IMR-90 (cell line): ENCODE measurements around the gene IKBKE. TPM values are rescaled to one million over a fixed set of nuclear protein-coding genes. Genes with fewer than 3 reads are reported as not detected.

Source experiments
- ATAC-seq: fragments of 200-7000 bp; cut with Tn5 transposase; 2 replicates; pipeline ENCODE4 v1.9.1; 2020; ENCODE audit warnings: low read depth, mild to moderate bottlenecking, moderate library complexity
- BruUV-seq: library from RNA; stranded (reverse); fragments of 400-500 nt; replicated peaks from 2 replicates; lab custom pipeline; 2021; lab: Mats Ljungman, UMichigan
- CTCF ChIA-PET: fragments of 300-600 bp; formaldehyde crosslinking; extraction: SDS; loops from one replicate; lab custom pipeline; 2021; ENCODE audit warnings: antibody characterized with exemption; lab: Yijun Ruan, JAX
- POLR2A ChIA-PET: fragments of 300-600 bp; sonication (Branson Sonifier 250); formaldehyde crosslinking; loops from one replicate; lab custom pipeline; 2022; ENCODE audit warnings: antibody characterized with exemption; ENCODE audit not compliant: unreplicated experiment; lab: Charles Lee
- DNase-seq: peaks from one replicate; pipeline ENCODE4 v3.0.0; 2013
- H2AFZ ChIP-seq: replicated peaks from 2 replicates; pipeline ENCODE3; 2013; ENCODE audit warnings: low read length, mild to moderate bottlenecking; ENCODE audit not compliant: poor library complexity
- H2AK5ac ChIP-seq: 2 replicates; pipeline ENCODE4 v1.6.1; 2013; ENCODE audit warnings: low read depth, low read length, inconsistent platforms
- H2AK9ac ChIP-seq: replicated peaks from 2 replicates; pipeline ENCODE3; 2013; ENCODE audit warnings: mild to moderate bottlenecking, low read depth, low read length, moderate library complexity; ENCODE audit not compliant: poor library complexity
- H2BK120ac ChIP-seq: 2 replicates; pipeline ENCODE4 v1.6.1; 2013; ENCODE audit warnings: low read depth, low read length, inconsistent platforms
- H2BK15ac ChIP-seq: 3 replicates; pipeline ENCODE4 v1.6.1; 2013; ENCODE audit warnings: low read depth, low read length, inconsistent platforms
- H2BK20ac ChIP-seq: 2 replicates; pipeline ENCODE4 v1.6.1; 2013; ENCODE audit warnings: low read depth, mild to moderate bottlenecking, inconsistent platforms, low read length, moderate library complexity
- H2BK5ac ChIP-seq: 2 replicates; pipeline ENCODE4 v1.6.1; 2013; ENCODE audit warnings: mild to moderate bottlenecking, low read depth, low read length, inconsistent platforms; ENCODE audit not compliant: poor library complexity, severe bottlenecking
- H3K14ac ChIP-seq: replicated peaks from 2 replicates; pipeline ENCODE4 v1.6.1; 2013; ENCODE audit warnings: low read depth, low read length, inconsistent platforms
- H3K18ac ChIP-seq: 2 replicates; pipeline ENCODE4 v1.6.1; 2013; ENCODE audit warnings: low read depth, low read length, control low read depth
- H3K23ac ChIP-seq: 2 replicates; pipeline ENCODE4 v1.6.1; 2013; ENCODE audit warnings: low read depth, low read length, inconsistent platforms
- H3K27ac ChIP-seq: 2 replicates; pipeline ENCODE4 v1.5.1; 2013; ENCODE audit warnings: mild to moderate bottlenecking, control low read depth, low read length; ENCODE audit not compliant: insufficient read depth
- H3K27me3 ChIP-seq: 2 replicates; pipeline ENCODE4 v1.6.1; 2013; ENCODE audit warnings: low read length; ENCODE audit not compliant: control insufficient read depth, insufficient read depth
- H3K36me3 ChIP-seq: 2 replicates; pipeline ENCODE4 v1.6.1; 2013; ENCODE audit warnings: low read length, mixed read lengths; ENCODE audit not compliant: control insufficient read depth, insufficient read depth
- H3K4ac ChIP-seq: 2 replicates; pipeline ENCODE4 v1.6.1; 2013; ENCODE audit warnings: low read depth, low read length, inconsistent platforms
- H3K4me1 ChIP-seq: 2 replicates; pipeline ENCODE4 v1.6.1; 2013; ENCODE audit warnings: low read length, mixed read lengths; ENCODE audit not compliant: control insufficient read depth, insufficient read depth
- H3K4me2 ChIP-seq: 2 replicates; pipeline ENCODE4 v1.6.1; 2013; ENCODE audit warnings: low read depth, mild to moderate bottlenecking, control low read depth, low read length, moderate library complexity
- H3K4me3 ChIP-seq: 2 replicates; pipeline ENCODE4 v1.5.1; 2013; ENCODE audit warnings: low read depth, mild to moderate bottlenecking, control low read depth, low read length, moderate library complexity; ENCODE audit not compliant: insufficient read depth
- H3K56ac ChIP-seq: 2 replicates; pipeline ENCODE4 v1.6.1; 2013; ENCODE audit warnings: low read length, inconsistent platforms; ENCODE audit not compliant: insufficient read depth; ENCODE audit errors: extremely low read depth
- H3K79me1 ChIP-seq, 2 experiments: 2 replicates each; pipeline ENCODE4 v1.6.1; 2013; ENCODE audit warnings: low read length in 2 of 2, inconsistent platforms in 1 of 2, low read depth in 1 of 2
- H3K9ac ChIP-seq: 2 replicates; pipeline ENCODE4 v1.6.1; 2013; ENCODE audit warnings: low read depth, low read length, control low read depth
- H3K9me1 ChIP-seq: 2 replicates; pipeline ENCODE4 v1.6.1; 2013; ENCODE audit warnings: low read length, inconsistent platforms; ENCODE audit not compliant: insufficient read depth
- H3K9me3 ChIP-seq: 2 replicates; pipeline ENCODE4 v1.6.1; 2013; ENCODE audit warnings: low read length; ENCODE audit not compliant: control insufficient read depth, insufficient read depth
- H4K20me1 ChIP-seq: 2 replicates; pipeline ENCODE4 v1.6.1; 2013; ENCODE audit warnings: low read length, inconsistent platforms; ENCODE audit not compliant: insufficient read depth
- H4K5ac ChIP-seq: 2 replicates; pipeline ENCODE4 v1.6.1; 2013; ENCODE audit warnings: mild to moderate bottlenecking, low read depth, low read length, control low read depth
- H4K8ac ChIP-seq, 2 experiments: 2 replicates each; pipeline ENCODE4 v1.6.1; 2013; ENCODE audit warnings: low read depth in 2 of 2, low read length in 2 of 2, control low read depth in 1 of 2, inconsistent platforms in 1 of 2
- H4K91ac ChIP-seq: 2 replicates; pipeline ENCODE4 v1.6.1; 2013; ENCODE audit warnings: low read depth, low read length, inconsistent platforms; ENCODE audit not compliant: insufficient read depth
- MAZ ChIP-seq: IDR thresholded peaks from 2 replicates; pipeline ENCODE4 v1.6.1; 2012; ENCODE audit warnings: low read depth, mild to moderate bottlenecking, low read length, improper control_type of control experiment, moderate library complexity, borderline replicate concordance
- NFE2L2 ChIP-seq: fragments of 150-350 bp; IDR thresholded peaks from 2 replicates; pipeline ENCODE4 v1.6.1; 2016; ENCODE audit warnings: low read depth, mild to moderate bottlenecking, low read length
- POLR2A ChIP-seq: IDR thresholded peaks from 2 replicates; pipeline ENCODE4 v1.6.1; 2012; ENCODE audit warnings: mild to moderate bottlenecking, low read depth, low read length
- RAD21 ChIP-seq: IDR thresholded peaks from 2 replicates; pipeline ENCODE4 v1.6.1; 2012; ENCODE audit warnings: low read length, improper control_type of control experiment
- RFX5 ChIP-seq: IDR thresholded peaks from 2 replicates; pipeline ENCODE4 v1.8.0; 2012; ENCODE audit warnings: low read depth, mild to moderate bottlenecking, low read length, moderate library complexity
- WGBS, 2 experiments: methylation state at CpG; one replicate each; pipeline versions ENCODE4 v1.1.5 to v1.1.7; 2013; ENCODE audit warnings: missing lambda C conversion rate in 2 of 2; ENCODE audit not compliant: insufficient read length in 1 of 2; ENCODE audit errors: extremely low coverage in 2 of 2; 5-methylcytosine and 5-hydroxymethylcytosine counted together
- dilution Hi-C: fragments of 300-500 bp; cut with HindIII; formaldehyde crosslinking; loops from one replicate; pipeline ENCODE4 v1.14.3; 2018; ENCODE audit warnings: low sequenced_read_pairs; ENCODE audit not compliant: unreplicated experiment
- in situ Hi-C: fragments of 300-500 bp; cut with MboI; formaldehyde crosslinking; loops from 3 replicates; pipeline ENCODE4 v1.14.3; 2019; ENCODE audit warnings: low sequenced_read_pairs, inconsistent platforms, mixed read lengths
- intact Hi-C: fragments of 100-400 bp; cut with micrococcal nuclease; formaldehyde crosslinking; loops from 2 replicates; pipeline ENCODE4 v1.10.0; 2022
- polyA plus RNA-seq, 3 experiments: library from polyadenylated mRNA; depleted of rRNA; stranded (reverse); fragments of >200 nt; gene quantifications; 2 replicates each; pipeline ENCODE4 v1.2.3, GENCODE V29; 2012; ENCODE audit warnings: low replicate concordance in 1 of 3
- total RNA-seq: library from RNA; depleted of rRNA; stranded (reverse); fragments of >200 nt; gene quantifications from 2 replicates; pipeline ENCODE4 v1.2.3, GENCODE V29; 2012

IKBKE gene
- total and polyA plus RNA-seq, 2 of the 4 experiments (the other 2 are of a cell fraction): 20.3 to 24.0 TPM

DNA sequence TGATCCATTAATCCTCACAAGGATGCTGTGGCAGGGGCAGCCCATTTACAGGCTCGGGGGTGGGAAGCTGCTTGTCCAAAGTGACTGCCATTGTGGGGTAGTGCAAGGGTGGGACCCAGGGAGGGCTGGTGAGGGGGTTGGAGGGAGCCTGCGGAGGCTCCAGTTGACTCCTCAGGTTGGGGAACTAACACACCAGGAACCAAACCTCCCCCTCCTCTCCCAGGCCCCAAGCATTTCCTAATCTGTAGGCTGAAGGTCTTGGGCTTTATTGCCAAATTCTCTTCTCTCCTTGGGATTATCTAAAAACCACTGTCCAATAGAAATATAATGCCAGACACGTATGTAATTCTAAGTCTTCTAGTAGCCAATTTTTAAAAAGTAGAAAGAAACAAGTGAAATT is 18.2 kb downstream of the IKBKE start:
- DNase-seq (no peak), ATAC-seq (no peak)
- Histone ChIP-seq H2AK5ac (no peak overlapping the region), H3K9me1 (no peaks in the 10 kb centered on the region), H4K5ac (no peak overlapping the region), H3K9me3 (no peaks in the 10 kb centered on the region), H2BK120ac (no peak overlapping the region), H3K36me3 (peaks cover 39% of the 10 kb centered on the region), H4K91ac (no peak overlapping the region), H3K27me3 (no peaks in the 10 kb centered on the region), H3K9ac (no peak overlapping the region), H3K18ac (no peak overlapping the region), H3K4ac (no peak overlapping the region), H3K14ac (no peak overlapping the region), H3K79me1 (no peaks in the 10 kb centered on the region), H3K4me2 (no peak overlapping the region), H3K56ac (no peak overlapping the region), H3K27ac (no peak overlapping the region), H2BK20ac (no peak overlapping the region), H2AK9ac (no peak overlapping the region), H2BK5ac (no peak overlapping the region), H3K4me3 (no peak overlapping the region), H3K4me1 (peaks cover 4% of the 10 kb centered on the region), H4K20me1 (no peaks in the 10 kb centered on the region; the same call in 1 of the 2 replicates), H2AFZ (no peak overlapping the region), H2BK15ac (no peak overlapping the region), H4K8ac (no peak overlapping the region), H3K23ac (no peak overlapping the region)
- BruUV-seq: no TSS peak
- dilution Hi-C loops: no loop called here
- ChIA-PET POLR2A (no interaction called here), CTCF (no interaction called here)
- intact Hi-C loops: no loop called here
- TF ChIP-seq POLR2A (no peak), RAD21 (no peak), RFX5 (no peak), MAZ (no peak), NFE2L2 (no peak)
- in situ Hi-C loops: loop anchor here (5.0 to 10.0 kb wide), 3 partner anchors 94 to 426 kb away; no protein-coding TSS in a partner anchor
- whole genome bisulfite sequencing, 2 experiments: no CpG with 5 or more reads among the region's 3 CpGs
